ENCODE measurements around the gene TES. TPM values are rescaled to one million over a fixed set of nuclear protein-coding genes. Genes with fewer than 3 reads are reported as not detected.
A peak's percentile ranks its signal among the peaks of the same experiment; 100 is the strongest.

The TES gene
- total and polyA plus RNA-seq, 9 of the 15 experiments (the other 6 are each of a cell fraction or from before 2014, with no cell fraction given) = 20.7 to 61.6 (median 53.8) TPM

DNA sequence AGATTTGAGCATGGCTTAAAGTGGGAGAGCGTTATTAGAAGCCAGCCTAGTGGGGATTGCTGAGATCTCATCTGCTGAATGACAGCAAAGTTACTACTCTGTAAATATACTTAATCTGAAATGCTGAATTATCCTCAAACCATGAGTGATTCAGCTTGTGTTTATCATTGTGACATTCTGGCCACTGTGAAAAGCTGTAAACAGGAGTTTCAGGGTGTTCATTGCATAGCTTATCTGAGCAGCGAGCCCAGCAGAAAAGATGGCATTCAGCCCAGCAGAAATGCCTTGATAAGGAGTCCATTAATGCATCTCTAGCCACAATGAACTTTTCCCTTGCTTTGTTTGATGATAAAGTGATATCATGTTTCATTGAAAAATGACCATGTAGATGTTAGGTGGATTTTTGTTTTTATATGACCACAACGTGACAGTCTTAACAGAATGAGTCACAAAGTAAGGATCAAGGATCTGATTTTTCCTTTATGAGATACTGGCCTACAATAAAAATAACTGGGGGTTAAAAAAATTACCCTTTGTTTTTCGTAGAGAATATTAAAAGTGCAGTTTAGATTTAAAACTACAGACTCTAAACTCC lies 7.8 kb downstream of the TES start (continued):
- TF ChIP-seq SIX5 (IDR thresholded peaks at IDR 0.05; ENCODE audit: borderline replicate concordance in 1 of 2, insufficient read depth in 1 of 2, low read depth in 1 of 2, low read length in 2 of 2) (no peak), RBM22 (IDR thresholded peaks at IDR 0.05; ENCODE audit: low read depth, low read length, poor library complexity, severe bottlenecking) (no peak), POLR2AphosphoS2 (IDR thresholded peaks at IDR 0.05; ENCODE audit: low read length) (no peak), RAD51 (IDR thresholded peaks at IDR 0.05; ENCODE audit: borderline replicate concordance, low read depth) (no peak; the same call in 1 of the 2 replicates), SMARCB1 (IDR thresholded peaks at IDR 0.05; ENCODE audit: insufficient read length, low read depth) (peak; percentile 96), RAD21 (CRISPR knock-in tag; conservative IDR thresholded peaks at IDR 0.05 in 1 of 2, IDR thresholded peaks at IDR 0.05 in 1 of 2) (peak in 1 of 2 experiments; percentile 19; a peak in 1 of 4 replicates), BRCA1 (IDR thresholded peaks at IDR 0.05) (no peak), BRCA1 (CRISPR knock-in tag; IDR thresholded peaks at IDR 0.05) (no peak), NCOA2 (IDR thresholded peaks at IDR 0.05; ENCODE audit: partially characterized antibody in 2 of 2) (peak in 1 of 2 experiments; percentile 41), SMARCC2 (IDR thresholded peaks at IDR 0.05; ENCODE audit: low read depth) (peak; percentile 89), TARDBP (IDR thresholded peaks at IDR 0.05) (peak; percentile 42; the same call in 1 of the 2 replicates), HSF4 (CRISPR knock-in tag; IDR thresholded peaks at IDR 0.05; ENCODE audit: borderline replicate concordance) (no peak), PYGO2 (tag; IDR thresholded peaks at IDR 0.05) (peak; percentile 80), NFATC3 (IDR thresholded peaks at IDR 0.05) (no peak), NELFE (IDR thresholded peaks at IDR 0.05; ENCODE audit: insufficient read depth, insufficient read length) (no peak)
- TF ChIP-seq, protein P1, sequence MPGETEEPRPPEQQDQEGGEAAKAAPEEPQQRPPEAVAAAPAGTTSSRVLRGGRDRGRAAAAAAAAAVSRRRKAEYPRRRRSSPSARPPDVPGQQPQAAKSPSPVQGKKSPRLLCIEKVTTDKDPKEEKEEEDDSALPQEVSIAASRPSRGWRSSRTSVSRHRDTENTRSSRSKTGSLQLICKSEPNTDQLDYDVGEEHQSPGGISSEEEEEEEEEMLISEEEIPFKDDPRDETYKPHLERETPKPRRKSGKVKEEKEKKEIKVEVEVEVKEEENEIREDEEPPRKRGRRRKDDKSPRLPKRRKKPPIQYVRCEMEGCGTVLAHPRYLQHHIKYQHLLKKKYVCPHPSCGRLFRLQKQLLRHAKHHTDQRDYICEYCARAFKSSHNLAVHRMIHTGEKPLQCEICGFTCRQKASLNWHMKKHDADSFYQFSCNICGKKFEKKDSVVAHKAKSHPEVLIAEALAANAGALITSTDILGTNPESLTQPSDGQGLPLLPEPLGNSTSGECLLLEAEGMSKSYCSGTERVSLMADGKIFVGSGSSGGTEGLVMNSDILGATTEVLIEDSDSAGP (CRISPR knock-in tag; IDR thresholded peaks at IDR 0.05) = no peak
- TF ChIP-seq, protein P2, sequence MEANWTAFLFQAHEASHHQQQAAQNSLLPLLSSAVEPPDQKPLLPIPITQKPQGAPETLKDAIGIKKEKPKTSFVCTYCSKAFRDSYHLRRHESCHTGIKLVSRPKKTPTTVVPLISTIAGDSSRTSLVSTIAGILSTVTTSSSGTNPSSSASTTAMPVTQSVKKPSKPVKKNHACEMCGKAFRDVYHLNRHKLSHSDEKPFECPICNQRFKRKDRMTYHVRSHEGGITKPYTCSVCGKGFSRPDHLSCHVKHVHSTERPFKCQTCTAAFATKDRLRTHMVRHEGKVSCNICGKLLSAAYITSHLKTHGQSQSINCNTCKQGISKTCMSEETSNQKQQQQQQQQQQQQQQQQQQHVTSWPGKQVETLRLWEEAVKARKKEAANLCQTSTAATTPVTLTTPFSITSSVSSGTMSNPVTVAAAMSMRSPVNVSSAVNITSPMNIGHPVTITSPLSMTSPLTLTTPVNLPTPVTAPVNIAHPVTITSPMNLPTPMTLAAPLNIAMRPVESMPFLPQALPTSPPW (CRISPR knock-in tag; IDR thresholded peaks at IDR 0.05) = peak; percentile 41; the same call in 1 of the 2 replicates
- TF ChIP-seq, protein P3, sequence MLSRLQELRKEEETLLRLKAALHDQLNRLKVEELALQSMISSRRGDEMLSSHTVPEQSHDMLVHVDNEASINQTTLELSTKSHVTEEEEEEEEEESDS (CRISPR knock-in tag; IDR thresholded peaks at IDR 0.05) = no peak
- TF ChIP-seq, protein P4, sequence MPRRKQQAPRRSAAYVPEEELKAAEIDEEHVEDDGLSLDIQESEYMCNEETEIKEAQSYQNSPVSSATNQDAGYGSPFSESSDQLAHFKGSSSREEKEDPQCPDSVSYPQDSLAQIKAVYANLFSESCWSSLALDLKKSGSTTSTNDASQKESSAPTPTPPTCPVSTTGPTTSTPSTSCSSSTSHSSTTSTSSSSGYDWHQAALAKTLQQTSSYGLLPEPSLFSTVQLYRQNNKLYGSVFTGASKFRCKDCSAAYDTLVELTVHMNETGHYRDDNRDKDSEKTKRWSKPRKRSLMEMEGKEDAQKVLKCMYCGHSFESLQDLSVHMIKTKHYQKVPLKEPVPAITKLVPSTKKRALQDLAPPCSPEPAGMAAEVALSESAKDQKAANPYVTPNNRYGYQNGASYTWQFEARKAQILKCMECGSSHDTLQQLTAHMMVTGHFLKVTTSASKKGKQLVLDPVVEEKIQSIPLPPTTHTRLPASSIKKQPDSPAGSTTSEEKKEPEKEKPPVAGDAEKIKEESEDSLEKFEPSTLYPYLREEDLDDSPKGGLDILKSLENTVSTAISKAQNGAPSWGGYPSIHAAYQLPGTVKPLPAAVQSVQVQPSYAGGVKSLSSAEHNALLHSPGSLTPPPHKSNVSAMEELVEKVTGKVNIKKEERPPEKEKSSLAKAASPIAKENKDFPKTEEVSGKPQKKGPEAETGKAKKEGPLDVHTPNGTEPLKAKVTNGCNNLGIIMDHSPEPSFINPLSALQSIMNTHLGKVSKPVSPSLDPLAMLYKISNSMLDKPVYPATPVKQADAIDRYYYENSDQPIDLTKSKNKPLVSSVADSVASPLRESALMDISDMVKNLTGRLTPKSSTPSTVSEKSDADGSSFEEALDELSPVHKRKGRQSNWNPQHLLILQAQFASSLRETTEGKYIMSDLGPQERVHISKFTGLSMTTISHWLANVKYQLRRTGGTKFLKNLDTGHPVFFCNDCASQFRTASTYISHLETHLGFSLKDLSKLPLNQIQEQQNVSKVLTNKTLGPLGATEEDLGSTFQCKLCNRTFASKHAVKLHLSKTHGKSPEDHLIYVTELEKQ (CRISPR knock-in tag; IDR thresholded peaks at IDR 0.05) = no peak
- TF ChIP-seq, protein P5, sequence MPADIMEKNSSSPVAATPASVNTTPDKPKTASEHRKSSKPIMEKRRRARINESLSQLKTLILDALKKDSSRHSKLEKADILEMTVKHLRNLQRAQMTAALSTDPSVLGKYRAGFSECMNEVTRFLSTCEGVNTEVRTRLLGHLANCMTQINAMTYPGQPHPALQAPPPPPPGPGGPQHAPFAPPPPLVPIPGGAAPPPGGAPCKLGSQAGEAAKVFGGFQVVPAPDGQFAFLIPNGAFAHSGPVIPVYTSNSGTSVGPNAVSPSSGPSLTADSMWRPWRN (IDR thresholded peaks at IDR 0.05; ENCODE audit: low read depth) = peak; percentile 76

All from K562 (cell line).